GM23248 (cell line): ENCODE data around the gene TPRG1.

Source experiments
- EZH2 ChIP-seq: fragments of 200-600 bp; sonication (generic); IDR thresholded peaks from 2 replicates; pipeline ENCODE4 v1.6.1; 2018; ENCODE audit warnings: antibody characterized with exemption, mild to moderate bottlenecking; ENCODE audit not compliant: insufficient read depth, poor library complexity, severe bottlenecking
- EZH2phosphoT487 ChIP-seq: fragments of 200-600 bp; sonication (generic); IDR thresholded peaks from 2 replicates; pipeline ENCODE4 v1.6.1; 2018; ENCODE audit warnings: antibody characterized with exemption, moderate library complexity, mild to moderate bottlenecking, low read depth; ENCODE audit not compliant: insufficient read depth

- TF ChIP-seq EZH2phosphoT487 (no peak), EZH2 (no peak)
These were observed 30.3 kb downstream of the TPRG1 start for GRCh38 chr3:189202106-189202505.
